Neural cell (in vitro differentiated cells): Measurements from ENCODE around the gene CAPZA2.

Experiments used
- POLR2AphosphoS5 ChIP-seq: IDR thresholded peaks from 2 replicates; pipeline ENCODE4 v1.6.1; 2012
- REST ChIP-seq: IDR thresholded peaks from 2 replicates; pipeline ENCODE4 v1.6.1; 2012; ENCODE audit warnings: borderline replicate concordance

GRCh38 chr7:116929914-116930913, 67.8 kb downstream of the CAPZA2 start:
- TF ChIP-seq REST: no peak
- no peak for TF ChIP-seq POLR2AphosphoS5
